BE2C (cell line): ENCODE results near the gene FGF2.

Experiments
- DNase-seq: peaks from one replicate; pipeline ENCODE4 v3.0.0-alpha.2; 2020
- H3K27me3 ChIP-seq: fragments of 250-450 bp; sonication (Bioruptor Pico); 2 replicates; pipeline ENCODE4 v1.5.1; 2020; ENCODE audit warnings: mild to moderate bottlenecking
- H3K36me3 ChIP-seq: fragments of 250-450 bp; sonication (Bioruptor Pico); 2 replicates; pipeline ENCODE4 v1.5.1; 2020; ENCODE audit warnings: mild to moderate bottlenecking
- H3K4me1 ChIP-seq: fragments of 250-450 bp; sonication (Bioruptor Pico); 2 replicates; pipeline ENCODE4 v1.5.1; 2020
- H3K4me3 ChIP-seq: 2 replicates; pipeline ENCODE4 v1.5.1; 2011; ENCODE audit warnings: low read depth, low read length
- H3K9me3 ChIP-seq: fragments of 250-450 bp; sonication (Bioruptor Pico); 2 replicates; pipeline ENCODE4 v1.5.1; 2020
- TF ChIP-seq, protein P1 (sequence below): IDR thresholded peaks from 2 replicates; pipeline ENCODE4 v1.5.1; 2012; ENCODE audit warnings: mild to moderate bottlenecking, low read depth, low read length

The FGF2 gene

DNA sequence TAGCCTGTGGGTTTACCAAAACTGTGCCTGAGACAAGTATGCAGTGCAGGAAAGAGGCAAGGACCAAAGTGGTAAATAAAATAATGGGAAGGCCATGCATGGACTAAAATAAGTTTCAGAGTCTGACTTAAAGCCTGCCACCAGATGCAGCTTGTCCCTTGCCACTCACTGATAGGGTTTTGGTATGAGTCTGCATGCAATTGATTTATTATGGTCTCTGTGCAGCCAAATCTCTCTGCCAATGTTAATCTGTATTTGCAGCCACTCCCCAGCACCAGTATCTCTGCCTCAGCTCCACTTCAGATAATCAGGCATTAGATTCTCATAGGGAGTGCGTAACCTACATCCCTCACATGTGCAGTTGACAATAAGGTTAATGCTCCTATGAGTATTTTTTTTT is 5.5 kb upstream of the FGF2 start:
- TF ChIP-seq, protein P1, sequence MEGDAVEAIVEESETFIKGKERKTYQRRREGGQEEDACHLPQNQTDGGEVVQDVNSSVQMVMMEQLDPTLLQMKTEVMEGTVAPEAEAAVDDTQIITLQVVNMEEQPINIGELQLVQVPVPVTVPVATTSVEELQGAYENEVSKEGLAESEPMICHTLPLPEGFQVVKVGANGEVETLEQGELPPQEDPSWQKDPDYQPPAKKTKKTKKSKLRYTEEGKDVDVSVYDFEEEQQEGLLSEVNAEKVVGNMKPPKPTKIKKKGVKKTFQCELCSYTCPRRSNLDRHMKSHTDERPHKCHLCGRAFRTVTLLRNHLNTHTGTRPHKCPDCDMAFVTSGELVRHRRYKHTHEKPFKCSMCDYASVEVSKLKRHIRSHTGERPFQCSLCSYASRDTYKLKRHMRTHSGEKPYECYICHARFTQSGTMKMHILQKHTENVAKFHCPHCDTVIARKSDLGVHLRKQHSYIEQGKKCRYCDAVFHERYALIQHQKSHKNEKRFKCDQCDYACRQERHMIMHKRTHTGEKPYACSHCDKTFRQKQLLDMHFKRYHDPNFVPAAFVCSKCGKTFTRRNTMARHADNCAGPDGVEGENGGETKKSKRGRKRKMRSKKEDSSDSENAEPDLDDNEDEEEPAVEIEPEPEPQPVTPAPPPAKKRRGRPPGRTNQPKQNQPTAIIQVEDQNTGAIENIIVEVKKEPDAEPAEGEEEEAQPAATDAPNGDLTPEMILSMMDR = no peak
- no peaks in the 10 kb centered on the region for H3K9me3 ChIP-seq
- H3K4me3 ChIP-seq = no peak overlapping the region
- DNase-seq = no peak
- H3K27me3 ChIP-seq = no peaks in the 10 kb centered on the region; the same call in 1 of the 2 replicates
- H3K36me3 ChIP-seq = no peaks in the 10 kb centered on the region
- no peaks in the 10 kb centered on the region for H3K4me1 ChIP-seq

DNA sequence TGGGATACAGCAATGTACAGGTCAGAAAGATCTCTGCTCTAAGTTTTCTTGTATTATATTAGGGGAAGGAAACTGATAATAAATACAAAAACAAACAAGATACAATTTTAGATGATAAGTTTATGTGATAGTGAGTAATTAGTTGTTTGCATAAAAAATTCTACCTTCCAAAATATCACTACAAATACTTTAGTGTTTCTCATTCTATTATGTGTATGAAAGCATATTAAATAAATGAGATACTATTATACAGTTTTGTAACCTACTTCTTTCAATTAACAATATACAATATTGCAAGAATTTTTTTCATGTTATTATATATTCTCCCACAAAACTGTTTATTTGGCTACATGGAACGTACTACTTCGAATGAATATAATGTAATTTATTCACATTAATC is 4.2 kb upstream of the FGF2 start:
- Histone ChIP-seq H3K4me1 (no peaks in the 10 kb centered on the region), H3K27me3 (peaks cover 8% of the 10 kb centered on the region), H3K36me3 (no peaks in the 10 kb centered on the region), H3K9me3 (no peaks in the 10 kb centered on the region), H3K4me3 (no peak overlapping the region)
- TF ChIP-seq, protein P1 = no peak
- no peak for DNase-seq

DNA sequence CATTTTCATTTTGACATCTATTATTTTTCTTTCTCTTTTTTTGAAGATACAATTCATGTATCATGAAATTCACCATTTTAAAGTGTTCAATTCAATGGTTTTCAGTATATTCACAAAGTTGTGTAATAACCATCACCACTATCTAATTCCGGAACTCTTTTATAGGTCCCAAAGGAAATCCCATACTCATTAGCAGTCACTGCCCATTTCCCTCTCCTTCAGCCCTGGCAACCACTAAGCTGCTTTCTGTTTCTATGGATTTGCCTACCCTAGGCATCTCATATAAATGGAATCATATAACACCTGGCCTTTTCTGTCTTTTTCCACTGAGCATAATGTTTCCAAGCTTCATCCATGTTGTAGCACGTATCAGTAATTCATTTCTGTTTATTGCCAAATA is 3.2 kb upstream of the FGF2 start:
- Histone ChIP-seq H3K27me3 (peaks cover 17% of the 10 kb centered on the region), H3K36me3 (no peaks in the 10 kb centered on the region)
- TF ChIP-seq, protein P1 = no peak

DNA sequence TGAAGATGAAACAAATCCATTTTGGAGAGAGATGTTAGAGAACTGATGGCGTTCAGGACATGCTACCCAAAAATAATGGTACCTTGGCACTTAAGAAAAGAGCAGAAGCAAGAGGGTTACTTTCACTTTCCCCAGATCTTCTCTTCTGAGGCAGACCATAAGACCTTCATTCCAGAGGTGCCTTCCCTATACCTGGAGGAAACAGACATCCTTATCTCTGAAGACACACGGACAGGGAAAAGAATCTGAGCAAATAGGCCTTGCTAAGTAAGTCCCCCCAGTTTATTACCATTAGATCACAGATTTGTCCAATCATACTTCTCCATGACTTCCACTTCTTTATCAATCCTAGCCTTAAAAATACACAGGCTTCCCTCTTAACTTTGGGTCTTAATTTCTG is 2.0 kb upstream of the FGF2 start:
- Histone ChIP-seq H3K36me3 (no peaks in the 10 kb centered on the region), H3K4me1 (no peaks in the 10 kb centered on the region), H3K27me3 (peaks cover 17% of the 10 kb centered on the region), H3K9me3 (no peaks in the 10 kb centered on the region), H3K4me3 (no peak overlapping the region)
- TF ChIP-seq, protein P1 = no peak
- no peak for DNase-seq

More for the DNA sequence above, 3.2 kb upstream of the FGF2 start:
- Histone ChIP-seq H3K9me3 (no peaks in the 10 kb centered on the region), H3K4me3 (no peak overlapping the region), H3K4me1 (no peaks in the 10 kb centered on the region)
- DNase-seq = no peak

DNA sequence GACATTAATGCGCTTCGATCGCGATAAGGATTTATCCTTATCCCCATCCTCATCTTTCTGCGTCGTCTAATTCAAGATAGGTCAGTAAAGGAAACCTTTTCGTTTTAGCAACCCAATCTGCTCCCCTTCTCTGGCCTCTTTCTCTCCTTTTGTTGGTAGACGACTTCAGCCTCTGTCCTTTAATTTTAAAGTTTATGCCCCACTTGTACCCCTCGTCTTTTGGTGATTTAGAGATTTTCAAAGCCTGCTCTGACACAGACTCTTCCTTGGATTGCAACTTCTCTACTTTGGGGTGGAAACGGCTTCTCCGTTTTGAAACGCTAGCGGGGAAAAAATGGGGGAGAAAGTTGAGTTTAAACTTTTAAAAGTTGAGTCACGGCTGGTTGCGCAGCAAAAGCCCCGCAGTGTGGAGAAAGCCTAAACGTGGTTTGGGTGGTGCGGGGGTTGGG is 528 bp upstream of the FGF2 start:
- H3K27me3 ChIP-seq = peaks cover 17% of the 10 kb centered on the region
- H3K9me3 ChIP-seq = no peaks in the 10 kb centered on the region
- DNase-seq = no peak
- H3K4me1 ChIP-seq = no peaks in the 10 kb centered on the region
- H3K36me3 ChIP-seq = no peaks in the 10 kb centered on the region
- TF ChIP-seq, protein P1 = no peak
- H3K4me3 ChIP-seq = peak overlapping the region; percentile 56

DNA sequence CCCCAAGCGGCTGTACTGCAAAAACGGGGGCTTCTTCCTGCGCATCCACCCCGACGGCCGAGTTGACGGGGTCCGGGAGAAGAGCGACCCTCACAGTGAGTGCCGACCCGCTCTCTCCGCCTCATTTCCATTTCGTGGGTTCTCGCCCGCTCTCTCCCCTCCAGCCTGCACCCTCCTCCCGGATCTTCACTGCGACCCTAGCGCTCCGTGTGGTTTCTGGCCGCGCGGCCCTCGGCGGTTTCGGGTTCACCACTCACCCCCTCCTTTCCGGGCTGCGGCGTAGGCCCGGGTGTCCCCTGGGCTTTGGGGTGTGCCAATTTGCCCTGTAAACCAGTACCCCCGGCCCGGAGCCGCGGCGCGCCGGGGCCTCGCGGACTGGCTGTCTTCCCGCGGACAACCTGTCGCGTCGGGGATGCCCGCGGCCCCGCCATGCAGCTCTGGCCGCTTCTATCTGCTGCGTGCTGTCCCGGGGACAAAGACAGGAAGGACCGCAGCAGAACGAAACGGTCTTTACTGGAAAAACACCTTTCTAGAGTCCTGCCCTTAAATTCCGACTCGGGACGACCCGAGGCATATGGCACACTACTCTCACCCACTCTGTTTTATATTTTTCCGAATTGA is 737 bp downstream of the FGF2 start:
- peaks cover 17% of the 10 kb centered on the region for H3K27me3 ChIP-seq
- peak; percentile 36 for DNase-seq
- H3K4me1 ChIP-seq = no peaks in the 10 kb centered on the region
- TF ChIP-seq, protein P1 = no peak
- peak overlapping the region; percentile 68 for H3K4me3 ChIP-seq
- no peaks in the 10 kb centered on the region for H3K36me3 ChIP-seq
- H3K9me3 ChIP-seq = no peaks in the 10 kb centered on the region
